Measurements from ENCODE around the gene MAP1B.

- TF ChIP-seq EZH2phosphoT487 (IDR thresholded peaks at IDR 0.05; ENCODE audit: low read length) (no peak), EZH2 (optimal IDR thresholded peaks at IDR 0.05; ENCODE audit: low read depth, low read length) (no peak)
- TF ChIP-seq, protein P1, sequence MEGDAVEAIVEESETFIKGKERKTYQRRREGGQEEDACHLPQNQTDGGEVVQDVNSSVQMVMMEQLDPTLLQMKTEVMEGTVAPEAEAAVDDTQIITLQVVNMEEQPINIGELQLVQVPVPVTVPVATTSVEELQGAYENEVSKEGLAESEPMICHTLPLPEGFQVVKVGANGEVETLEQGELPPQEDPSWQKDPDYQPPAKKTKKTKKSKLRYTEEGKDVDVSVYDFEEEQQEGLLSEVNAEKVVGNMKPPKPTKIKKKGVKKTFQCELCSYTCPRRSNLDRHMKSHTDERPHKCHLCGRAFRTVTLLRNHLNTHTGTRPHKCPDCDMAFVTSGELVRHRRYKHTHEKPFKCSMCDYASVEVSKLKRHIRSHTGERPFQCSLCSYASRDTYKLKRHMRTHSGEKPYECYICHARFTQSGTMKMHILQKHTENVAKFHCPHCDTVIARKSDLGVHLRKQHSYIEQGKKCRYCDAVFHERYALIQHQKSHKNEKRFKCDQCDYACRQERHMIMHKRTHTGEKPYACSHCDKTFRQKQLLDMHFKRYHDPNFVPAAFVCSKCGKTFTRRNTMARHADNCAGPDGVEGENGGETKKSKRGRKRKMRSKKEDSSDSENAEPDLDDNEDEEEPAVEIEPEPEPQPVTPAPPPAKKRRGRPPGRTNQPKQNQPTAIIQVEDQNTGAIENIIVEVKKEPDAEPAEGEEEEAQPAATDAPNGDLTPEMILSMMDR (IDR thresholded peaks at IDR 0.05; ENCODE audit: low read length) = no peak
Observed at GRCh38 chr5:72226950-72227349, 119.7 kb downstream of the MAP1B start.

Data from MM.1S (cell line).